ENCODE results near the gene DAP.

DNA sequence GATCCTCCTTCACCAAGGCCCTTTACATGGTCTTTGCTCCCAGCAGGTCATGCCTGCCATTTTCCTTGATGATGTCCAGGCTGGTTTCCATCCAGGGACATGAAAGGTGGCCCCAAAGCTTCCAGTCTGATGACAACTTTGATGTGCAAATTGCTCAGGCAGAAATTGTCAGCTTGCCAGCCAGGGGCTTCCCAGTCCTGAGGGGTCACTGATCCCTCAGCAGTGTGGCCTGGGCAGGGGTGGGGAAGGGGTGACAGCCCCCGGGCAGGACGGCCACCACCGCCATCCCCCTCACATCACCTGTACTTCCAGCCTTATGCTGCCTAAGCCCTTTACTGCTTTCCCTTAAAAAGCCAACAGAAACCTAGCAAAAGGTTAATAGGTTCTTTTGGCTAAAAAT lies 100.9 kb downstream of the DAP start:
- TF ChIP-seq, protein P1, sequence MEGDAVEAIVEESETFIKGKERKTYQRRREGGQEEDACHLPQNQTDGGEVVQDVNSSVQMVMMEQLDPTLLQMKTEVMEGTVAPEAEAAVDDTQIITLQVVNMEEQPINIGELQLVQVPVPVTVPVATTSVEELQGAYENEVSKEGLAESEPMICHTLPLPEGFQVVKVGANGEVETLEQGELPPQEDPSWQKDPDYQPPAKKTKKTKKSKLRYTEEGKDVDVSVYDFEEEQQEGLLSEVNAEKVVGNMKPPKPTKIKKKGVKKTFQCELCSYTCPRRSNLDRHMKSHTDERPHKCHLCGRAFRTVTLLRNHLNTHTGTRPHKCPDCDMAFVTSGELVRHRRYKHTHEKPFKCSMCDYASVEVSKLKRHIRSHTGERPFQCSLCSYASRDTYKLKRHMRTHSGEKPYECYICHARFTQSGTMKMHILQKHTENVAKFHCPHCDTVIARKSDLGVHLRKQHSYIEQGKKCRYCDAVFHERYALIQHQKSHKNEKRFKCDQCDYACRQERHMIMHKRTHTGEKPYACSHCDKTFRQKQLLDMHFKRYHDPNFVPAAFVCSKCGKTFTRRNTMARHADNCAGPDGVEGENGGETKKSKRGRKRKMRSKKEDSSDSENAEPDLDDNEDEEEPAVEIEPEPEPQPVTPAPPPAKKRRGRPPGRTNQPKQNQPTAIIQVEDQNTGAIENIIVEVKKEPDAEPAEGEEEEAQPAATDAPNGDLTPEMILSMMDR (IDR thresholded peaks at IDR 0.05 in 8 of 11, conservative IDR thresholded peaks at IDR 0.05 in 3 of 11) = no peak
- TF ChIP-seq POLR2A (IDR thresholded peaks at IDR 0.05) (no peak), POLR2AphosphoS5 (IDR thresholded peaks at IDR 0.05) (no peak)

All from spleen (tissue), 7 donors.